Suprapubic skin (tissue), 3 donors: Measurements from ENCODE around the gene GMEB2.

Experiments used
- CTCF ChIP-seq, 2 donors: fragments of 200-600 bp in 1 of 2; fragments of 450-650 bp in 1 of 2; sonication (generic) in 1 of 2; IDR thresholded peaks; one replicate each; pipeline ENCODE4 v1.5.1; 2016 to 2019; ENCODE audit warnings: antibody characterized with exemption in 2 of 2, mild to moderate bottlenecking in 1 of 2, moderate library complexity in 1 of 2
- POLR2A ChIP-seq, 2 donors: fragments of 450-650 bp; IDR thresholded peaks; one replicate each; pipeline ENCODE4 v1.6.1; 2017; ENCODE audit warnings: antibody characterized with exemption in 2 of 2, mild to moderate bottlenecking in 2 of 2, moderate library complexity in 2 of 2

DNA sequence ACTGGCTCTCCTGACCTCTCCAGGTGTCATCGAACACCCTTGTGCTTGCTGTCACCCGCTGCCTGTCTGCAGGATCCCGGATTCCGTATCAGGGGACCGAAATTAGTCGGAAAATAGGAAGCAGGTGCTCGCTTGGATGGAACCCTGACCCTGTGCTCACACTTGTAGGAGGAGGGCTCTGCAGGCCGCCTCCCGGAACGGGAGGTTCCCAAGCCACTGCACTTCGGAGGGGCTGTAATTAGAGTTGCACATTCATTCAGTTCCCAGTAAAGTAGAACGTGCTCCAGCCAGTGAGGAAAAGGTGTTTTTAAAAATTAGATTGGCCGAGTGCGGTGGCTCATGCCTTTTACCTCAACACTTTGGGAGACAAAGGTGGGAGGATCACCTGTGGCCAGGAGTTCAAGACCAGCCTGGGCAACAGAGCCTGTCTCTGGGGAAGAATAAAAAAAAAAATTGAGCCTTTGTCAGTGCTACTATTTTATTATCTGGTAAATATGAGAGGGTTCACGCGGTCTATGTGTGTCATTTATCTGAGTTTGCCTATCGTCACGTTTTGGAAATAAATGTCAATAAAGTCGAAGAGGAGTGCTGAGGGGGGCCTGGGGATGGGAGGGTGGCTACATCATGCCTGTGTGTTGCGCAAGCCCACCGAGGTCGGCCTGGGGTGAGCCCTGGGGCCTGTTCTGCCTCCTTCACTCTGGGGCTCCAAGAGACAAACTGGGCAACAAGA, 1.5 kb upstream of the GMEB2 start:
- TF ChIP-seq CTCF (IDR thresholded peaks at IDR 0.05) (no peak), POLR2A (IDR thresholded peaks at IDR 0.05) (no peak)
